SIG-M5 treated with dmso at 0.1 percent for 504 hours (cell line): Measurements from ENCODE around the gene PDGFC.

Source experiments
- DNase-seq: peaks from one replicate; lab custom pipeline; 2025; ENCODE audit not compliant: unreplicated experiment; lab: John Stamatoyannopoulos, UW

Gene PDGFC

DNA sequence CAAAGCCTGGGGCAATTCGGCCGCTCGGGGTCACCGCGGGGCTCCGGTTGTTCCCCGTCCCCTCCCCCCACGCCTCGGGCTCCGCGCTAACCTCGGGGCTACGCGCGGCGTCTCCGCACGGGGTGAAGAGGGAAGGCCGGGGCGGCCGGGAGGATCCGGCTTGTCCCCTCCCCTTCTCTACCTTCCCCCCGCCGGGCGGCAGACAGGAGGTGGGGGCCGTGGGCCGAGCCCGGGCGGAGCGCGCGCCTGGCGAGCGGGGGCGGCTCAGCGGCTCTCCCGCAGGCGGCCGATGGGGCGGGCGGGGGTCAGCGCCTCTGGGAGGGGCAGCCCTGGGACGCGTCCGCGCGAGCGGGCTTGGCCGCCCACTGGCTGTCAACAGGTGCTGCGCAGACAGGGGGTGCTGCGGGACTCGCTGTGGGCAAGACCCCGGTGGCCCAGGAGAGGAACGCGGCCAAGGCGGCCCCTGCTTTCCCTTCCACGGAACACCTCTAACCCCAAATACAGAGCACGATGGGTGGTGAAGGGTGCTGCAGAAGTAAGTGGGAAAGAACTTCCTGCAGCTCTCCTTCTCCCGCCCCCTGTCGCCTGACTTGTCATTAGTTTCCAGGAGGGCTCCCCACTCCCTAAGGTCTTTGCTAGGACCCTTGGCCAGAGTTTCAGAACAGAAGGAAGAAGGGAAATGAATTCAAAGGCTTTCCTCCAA is at the start of gene PDGFC:
PDGFC (minus strand) TSS at position 124 of the 703 bp plus-strand sequence. CDS start 896 bp downstream, outside the sequence.
- DNase-seq, result no peak

DNA sequence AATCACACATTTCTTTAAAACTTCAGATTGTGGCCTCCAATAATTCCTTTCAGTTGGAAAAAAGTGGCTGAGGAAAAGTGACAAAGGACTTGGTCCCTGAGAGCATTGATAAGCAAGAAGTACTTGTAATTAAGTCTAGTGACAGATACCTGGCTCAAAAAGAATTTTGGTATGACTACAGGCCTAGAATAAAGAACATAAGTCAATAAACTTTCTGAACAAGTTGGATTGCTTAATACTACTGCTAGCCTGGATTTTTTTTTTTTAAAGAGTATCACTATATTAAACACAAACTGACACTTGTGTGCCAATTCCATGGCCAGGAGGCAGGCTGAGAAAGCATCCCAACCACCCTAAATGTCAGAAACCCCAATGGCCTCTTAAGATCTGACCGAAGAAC is 49.3 kb upstream of the PDGFC start:
- no peak for DNase-seq

GRCh38 chr4:157018920-157019490 is 47.4 kb upstream of the PDGFC start:
- DNase-seq, result no peak

GRCh38 chr4:157014621-157015591 is 43.3 kb upstream of the PDGFC start:
- peak; percentile 12 for DNase-seq

DNA sequence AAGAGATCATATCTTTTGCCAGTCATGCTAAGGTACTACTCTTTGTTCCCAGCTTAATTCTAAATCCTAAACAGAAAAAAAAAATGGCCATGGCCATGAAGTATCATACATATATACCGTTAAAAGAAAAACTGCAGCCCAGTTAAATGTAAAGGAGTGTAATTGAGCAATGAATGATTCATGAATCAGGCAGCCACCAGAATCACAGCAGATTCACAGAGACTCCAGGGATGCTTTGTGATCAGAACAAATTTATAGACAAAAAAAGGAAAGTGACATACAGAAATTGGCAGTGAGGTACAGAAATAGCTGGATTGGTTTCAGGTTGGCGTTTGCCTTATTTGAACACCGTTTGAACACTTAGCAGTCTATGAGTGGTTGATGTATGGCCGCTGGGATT is 42.1 kb upstream of the PDGFC start:
- no peak for DNase-seq

DNA sequence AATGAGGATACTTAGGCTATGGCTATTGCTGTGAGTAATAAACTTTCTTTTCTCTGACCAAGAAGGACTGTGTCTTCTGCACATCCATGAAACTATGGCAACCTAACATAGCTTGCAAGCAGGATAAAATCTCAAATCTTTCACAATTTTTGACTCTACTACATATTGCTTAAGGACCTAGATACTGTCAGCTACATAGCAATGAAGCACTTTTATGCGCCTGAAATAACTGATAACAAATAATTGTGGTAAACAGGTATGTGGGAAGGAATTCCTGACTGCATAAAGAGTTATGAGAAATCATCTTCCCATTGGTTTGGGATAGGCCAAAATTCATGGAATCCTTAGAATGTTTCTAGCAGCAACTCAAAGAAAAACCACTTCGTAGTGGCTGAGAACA is 41.2 kb upstream of the PDGFC start:
- no peak for DNase-seq

- no peak for DNase-seq
These were observed 40.7 kb upstream of the PDGFC start for GRCh38 chr4:157012296-157012695.

DNA sequence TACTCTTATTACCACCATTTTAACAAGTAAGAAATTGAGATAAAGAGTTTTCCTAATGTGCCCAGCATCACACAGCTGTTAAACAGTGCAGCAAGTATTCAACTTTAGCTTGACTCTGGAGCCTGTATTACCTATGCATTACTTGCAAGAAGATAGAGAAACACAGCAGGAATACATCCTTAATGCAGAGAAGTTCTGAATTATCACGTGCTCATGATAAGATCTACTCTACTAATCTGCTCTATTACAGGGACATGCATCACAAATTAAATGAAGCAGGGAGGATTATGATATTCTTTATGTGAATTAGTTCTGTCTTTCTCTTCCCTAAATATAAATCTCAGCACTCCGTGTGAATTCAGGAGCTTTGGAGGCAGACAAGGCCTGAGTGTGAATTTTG is 39.0 kb upstream of the PDGFC start:
- DNase-seq, result no peak

DNA sequence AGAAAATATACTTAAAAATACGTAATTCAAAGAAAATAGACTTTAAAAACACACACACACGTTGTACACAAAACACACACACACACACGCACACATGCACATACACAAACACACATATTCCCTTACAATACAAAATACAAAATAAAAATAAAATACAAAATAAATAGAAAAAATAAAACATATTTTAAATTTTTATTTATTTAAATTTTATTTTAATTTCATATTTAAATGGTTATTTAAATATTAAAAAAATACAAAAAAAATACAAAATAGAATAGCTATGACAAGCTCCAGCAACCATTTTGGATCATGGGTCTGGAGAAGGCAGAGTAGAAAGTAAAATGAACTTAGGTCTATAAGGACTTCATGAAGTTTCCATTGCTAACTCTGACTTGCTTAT is 34.2 kb upstream of the PDGFC start:
- DNase-seq, result no peak

DNA sequence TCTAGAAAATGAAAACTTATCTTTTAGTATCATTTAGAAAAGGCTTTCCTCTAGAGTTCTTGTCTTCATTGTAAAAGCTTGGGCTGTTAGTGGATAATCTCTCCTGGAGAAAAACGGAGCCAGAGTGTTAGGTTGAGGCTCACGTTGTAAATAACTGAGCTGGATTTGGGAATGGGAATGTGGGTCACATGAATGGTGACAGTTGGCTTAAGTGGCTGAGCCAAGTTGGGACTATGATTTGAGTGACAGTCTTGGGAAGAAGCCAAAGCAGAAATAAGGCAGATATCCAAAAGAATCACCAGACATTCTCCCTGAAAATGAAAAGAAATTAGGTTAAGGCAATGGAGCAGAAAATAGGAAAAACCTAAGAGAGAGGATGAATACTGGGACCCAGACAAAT is 33.6 kb upstream of the PDGFC start:
- DNase-seq, result no peak

DNA sequence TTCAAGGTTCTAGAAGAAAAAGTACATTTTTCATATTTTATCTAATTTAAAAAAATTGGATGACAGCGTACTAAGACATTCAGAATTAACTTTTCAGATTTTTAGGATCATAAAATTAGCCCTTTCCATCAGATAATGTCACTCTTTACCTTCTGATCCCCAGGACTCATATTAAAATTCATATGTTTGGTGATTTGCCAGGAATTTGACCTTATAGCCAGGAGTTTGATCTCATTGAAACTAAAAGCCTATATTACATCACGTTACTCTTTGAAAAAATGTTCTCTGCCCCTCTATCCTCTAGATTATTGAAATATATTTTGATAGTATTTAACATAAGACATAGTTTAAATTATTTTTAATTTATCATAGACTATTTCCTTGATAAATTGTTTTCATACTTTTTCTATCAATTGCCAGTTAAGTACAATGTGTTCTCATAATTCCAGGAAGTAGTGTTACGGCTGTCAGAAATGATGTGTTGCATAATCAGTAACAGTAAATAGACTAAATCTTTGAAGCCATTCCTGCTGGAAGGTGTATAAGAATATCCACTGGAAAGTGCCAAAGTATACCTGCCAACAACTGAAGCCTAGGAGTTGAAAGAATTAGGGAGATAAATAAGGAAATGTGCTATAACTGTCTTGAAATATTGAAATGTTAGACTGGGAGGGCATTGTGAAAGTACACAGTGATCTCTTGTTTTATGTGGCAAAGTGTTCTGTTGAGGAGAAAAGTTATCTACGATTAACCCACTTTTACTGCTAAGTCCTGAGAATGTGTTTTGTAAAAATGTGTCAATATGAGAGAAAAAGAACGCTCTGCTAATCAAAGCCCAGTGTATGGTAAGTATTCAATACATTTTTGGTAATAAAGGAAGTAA is 32.9 kb upstream of the PDGFC start:
- DNase-seq, result no peak

GRCh38 chr4:156999175-156999517 is 27.5 kb upstream of the PDGFC start:
- peak; percentile 26 for DNase-seq

GRCh38 chr4:156998500-156999174 is 27.0 kb upstream of the PDGFC start:
- DNase-seq, result no peak

DNA sequence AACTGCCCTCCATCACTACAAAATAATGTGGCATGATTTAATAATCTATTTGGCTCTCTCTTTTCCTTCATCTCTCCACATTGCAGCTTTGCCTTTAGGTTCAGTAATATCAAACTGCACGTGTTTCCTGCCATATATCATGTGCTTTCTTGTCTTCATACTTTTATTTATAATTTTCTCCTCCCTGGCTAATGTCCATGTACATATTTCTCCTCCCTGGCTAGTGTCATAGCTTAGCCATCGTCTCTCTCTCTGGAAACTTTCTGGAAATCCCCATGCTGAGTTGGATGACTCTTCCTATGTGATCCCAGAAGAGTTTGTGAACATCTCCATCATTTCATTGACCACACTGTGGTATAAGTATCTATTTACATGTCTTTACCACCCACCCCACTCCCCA is 21.3 kb upstream of the PDGFC start:
- DNase-seq, result no peak

- no peak for DNase-seq
These were observed 19.6 kb upstream of the PDGFC start for GRCh38 chr4:156991161-156991560.

DNA sequence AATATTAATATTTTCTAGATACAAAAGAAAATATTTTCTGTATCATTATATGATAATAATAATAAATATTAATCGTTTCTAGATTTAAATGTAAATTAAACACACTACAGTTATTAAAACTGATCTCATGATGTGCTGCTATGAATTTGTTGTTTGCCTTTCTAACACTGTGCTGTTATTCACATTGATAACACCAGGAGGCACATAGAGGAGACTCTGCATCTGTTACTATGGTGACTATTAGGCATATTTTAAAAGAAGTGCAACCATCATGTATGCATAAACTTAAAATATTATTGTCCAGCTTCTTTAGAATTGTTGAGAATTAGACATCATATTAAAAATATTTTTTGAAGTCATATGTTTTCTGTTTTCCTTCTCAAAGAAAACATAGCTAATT is 11.8 kb upstream of the PDGFC start:
- DNase-seq, result no peak

GRCh38 chr4:156981262-156981769 is 9.7 kb upstream of the PDGFC start:
- DNase-seq, result no peak

DNA sequence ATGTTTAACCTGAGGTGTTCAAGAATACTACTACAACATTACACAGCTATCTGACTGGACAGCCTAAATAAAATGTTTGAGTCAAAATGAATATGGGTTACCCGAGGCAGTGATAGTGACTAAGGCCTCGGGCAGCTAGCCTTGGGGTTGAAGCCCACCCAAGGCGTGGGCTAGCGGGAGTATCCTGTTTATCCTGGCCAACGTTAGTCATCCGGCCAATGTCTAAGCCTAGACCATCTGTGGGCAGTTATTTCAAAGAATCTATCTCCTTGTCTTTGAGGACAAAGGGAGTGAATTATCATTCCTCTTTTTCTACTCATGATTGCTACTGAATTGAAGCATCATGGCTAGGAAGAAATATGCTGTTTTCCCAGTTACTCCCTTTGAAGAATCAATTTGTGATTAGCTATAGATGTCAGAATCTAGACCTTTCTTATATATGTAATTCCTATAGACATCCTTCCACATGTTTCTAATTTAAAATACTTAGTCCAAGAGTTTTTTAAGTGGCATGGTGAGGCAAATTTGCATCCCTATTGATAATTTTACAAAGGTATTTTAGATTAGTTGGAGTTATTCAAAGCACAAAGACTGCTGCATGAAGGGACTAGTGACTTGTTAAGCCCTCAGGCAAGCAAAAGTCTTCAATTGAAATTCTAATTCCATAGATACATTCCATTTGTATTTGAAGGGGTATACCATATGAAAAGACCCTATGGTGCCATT is 6.0 kb upstream of the PDGFC start:
- DNase-seq, result no peak

DNA sequence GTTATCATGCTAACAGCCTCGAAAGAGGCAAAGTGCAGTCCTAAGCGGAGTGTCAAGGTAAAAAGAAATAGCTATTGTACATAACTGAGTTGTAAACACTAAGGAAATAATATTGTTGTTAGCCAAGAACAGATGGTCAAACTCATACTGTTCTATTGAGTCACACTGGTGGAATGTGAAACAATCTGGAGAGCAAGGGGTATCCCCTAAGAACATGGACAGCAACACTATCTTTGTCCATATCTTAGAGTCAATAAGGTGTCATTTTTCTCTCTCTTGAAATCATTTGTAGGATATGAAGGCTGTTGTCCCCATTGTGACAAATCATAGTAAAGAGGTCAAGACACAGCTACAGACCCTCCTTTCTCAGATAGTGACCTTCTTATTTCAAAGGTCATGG is 4.5 kb upstream of the PDGFC start:
- no peak for DNase-seq

- no peak for DNase-seq
These were observed 4.1 kb upstream of the PDGFC start for GRCh38 chr4:156975686-156976085.
